ENCODE measurements around the gene SOX11. TPM values are rescaled to one million over a fixed set of nuclear protein-coding genes. Genes with fewer than 3 reads are reported as not detected.

Gene SOX11
- total RNA-seq, 1 experiment from 2014 or later: not detected

DNA sequence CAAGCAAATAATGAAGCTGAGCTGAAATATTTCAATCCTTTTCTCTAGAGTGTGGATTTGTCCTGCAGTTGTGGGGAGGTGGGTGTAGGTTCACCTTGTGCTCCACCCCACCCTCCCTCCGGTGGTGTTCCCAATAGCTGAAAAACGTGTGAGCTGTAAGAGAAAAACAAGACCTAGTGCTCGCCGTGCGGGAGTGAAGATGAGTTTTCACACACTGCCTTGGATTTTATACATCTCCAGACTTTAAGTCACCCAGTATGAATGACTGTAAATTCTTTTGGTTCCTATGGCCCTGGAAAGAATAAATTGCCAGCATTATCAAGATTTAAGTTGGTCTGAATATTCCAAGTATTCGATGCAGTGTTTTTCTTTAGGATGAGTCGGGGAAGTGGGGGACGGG, 1.9 kb upstream of the SOX11 start:
- DNase-seq: no peak
- Histone ChIP-seq H3K9me2 (ENCODE audit: insufficient read depth) (no peaks in the 10 kb centered on the region), H4K20me1 (ENCODE audit: insufficient read depth) (no peaks in the 10 kb centered on the region), H3K79me2 (ENCODE audit: low read depth) (no peaks in the 10 kb centered on the region), H3K9me3 (ENCODE audit: insufficient read depth, low read depth) (no peaks in the 10 kb centered on the region), H2AFZ (no peak overlapping the region), H3K4me1 (replicated peaks; ENCODE audit: insufficient read depth) (no peaks in the 10 kb centered on the region), H3K4me2 (no peak overlapping the region), H3K27me3 (ENCODE audit: insufficient read depth, low read depth) (no peaks in the 10 kb centered on the region), H3F3A (ENCODE audit: insufficient read depth, low read depth) (no peaks in the 10 kb centered on the region), H3K4me3 (no peak overlapping the region), H3K27ac (no peak overlapping the region), H3K36me3 (ENCODE audit: low read depth) (no peaks in the 10 kb centered on the region)
- POLR2A ChIA-PET (ENCODE audit: unreplicated experiment): no interaction called here
- intact Hi-C loops (cut with micrococcal nuclease; ENCODE audit: unreplicated experiment): no loop called here
- CTCF ChIA-PET: no interaction called here
- no peak for TF ChIP-seq EZH2 (IDR thresholded peaks at IDR 0.05; ENCODE audit: low read depth)
- TF ChIP-seq, protein P1, sequence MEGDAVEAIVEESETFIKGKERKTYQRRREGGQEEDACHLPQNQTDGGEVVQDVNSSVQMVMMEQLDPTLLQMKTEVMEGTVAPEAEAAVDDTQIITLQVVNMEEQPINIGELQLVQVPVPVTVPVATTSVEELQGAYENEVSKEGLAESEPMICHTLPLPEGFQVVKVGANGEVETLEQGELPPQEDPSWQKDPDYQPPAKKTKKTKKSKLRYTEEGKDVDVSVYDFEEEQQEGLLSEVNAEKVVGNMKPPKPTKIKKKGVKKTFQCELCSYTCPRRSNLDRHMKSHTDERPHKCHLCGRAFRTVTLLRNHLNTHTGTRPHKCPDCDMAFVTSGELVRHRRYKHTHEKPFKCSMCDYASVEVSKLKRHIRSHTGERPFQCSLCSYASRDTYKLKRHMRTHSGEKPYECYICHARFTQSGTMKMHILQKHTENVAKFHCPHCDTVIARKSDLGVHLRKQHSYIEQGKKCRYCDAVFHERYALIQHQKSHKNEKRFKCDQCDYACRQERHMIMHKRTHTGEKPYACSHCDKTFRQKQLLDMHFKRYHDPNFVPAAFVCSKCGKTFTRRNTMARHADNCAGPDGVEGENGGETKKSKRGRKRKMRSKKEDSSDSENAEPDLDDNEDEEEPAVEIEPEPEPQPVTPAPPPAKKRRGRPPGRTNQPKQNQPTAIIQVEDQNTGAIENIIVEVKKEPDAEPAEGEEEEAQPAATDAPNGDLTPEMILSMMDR (conservative IDR thresholded peaks at IDR 0.05): no peak
- BruUV-seq (replicated peaks): no TSS peak

DNA sequence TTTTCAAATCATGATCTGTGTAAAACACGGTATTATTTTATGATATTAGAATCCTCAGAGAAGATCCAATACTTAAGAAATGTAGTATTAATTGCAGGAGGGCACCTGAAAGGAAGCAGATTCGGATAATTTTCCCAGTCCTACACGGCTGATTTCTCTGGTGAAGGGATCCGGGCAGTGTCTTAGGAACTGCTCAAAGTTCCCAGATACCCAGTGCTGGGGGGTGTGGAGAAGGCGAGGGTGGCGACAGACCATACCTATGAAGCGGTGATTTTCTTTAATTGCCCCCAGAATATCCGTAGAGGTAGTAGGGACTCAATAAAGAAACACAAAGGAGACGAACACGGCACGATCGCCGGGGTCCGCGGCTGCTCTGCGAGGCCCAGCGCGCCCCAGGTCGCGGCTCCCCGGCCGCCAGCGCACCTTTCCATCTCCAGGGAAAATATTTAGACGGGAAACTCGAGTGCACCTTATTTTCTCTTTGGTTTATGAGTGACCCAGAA, 1.4 kb upstream of the SOX11 start:
- DNase-seq: no peak
- no peak overlapping the region for H3K27ac ChIP-seq
- no peaks in the 10 kb centered on the region for H3K36me3 ChIP-seq (ENCODE audit: low read depth)
- ChIA-PET CTCF (no interaction called here), POLR2A (ENCODE audit: unreplicated experiment) (no interaction called here)
- no peaks in the 10 kb centered on the region for H3F3A ChIP-seq (ENCODE audit: insufficient read depth, low read depth)
- no peaks in the 10 kb centered on the region for H3K9me3 ChIP-seq (ENCODE audit: insufficient read depth, low read depth)
- no peaks in the 10 kb centered on the region for H3K4me1 ChIP-seq (replicated peaks; ENCODE audit: insufficient read depth)
- no peaks in the 10 kb centered on the region for H3K9me2 ChIP-seq (ENCODE audit: insufficient read depth)
- no peaks in the 10 kb centered on the region for H3K79me2 ChIP-seq (ENCODE audit: low read depth)
- no peaks in the 10 kb centered on the region for H4K20me1 ChIP-seq (ENCODE audit: insufficient read depth)
- intact Hi-C loops (cut with micrococcal nuclease; ENCODE audit: unreplicated experiment): no loop called here
- no peak overlapping the region for H3K4me2 ChIP-seq
- no TSS peak for BruUV-seq (replicated peaks)
- TF ChIP-seq, protein P1 (conservative IDR thresholded peaks at IDR 0.05): no peak
- no peak for TF ChIP-seq EZH2 (IDR thresholded peaks at IDR 0.05; ENCODE audit: low read depth)
- H2AFZ ChIP-seq: no peak overlapping the region
- no peaks in the 10 kb centered on the region for H3K27me3 ChIP-seq (ENCODE audit: insufficient read depth, low read depth)
- H3K4me3 ChIP-seq: no peak overlapping the region

DNA sequence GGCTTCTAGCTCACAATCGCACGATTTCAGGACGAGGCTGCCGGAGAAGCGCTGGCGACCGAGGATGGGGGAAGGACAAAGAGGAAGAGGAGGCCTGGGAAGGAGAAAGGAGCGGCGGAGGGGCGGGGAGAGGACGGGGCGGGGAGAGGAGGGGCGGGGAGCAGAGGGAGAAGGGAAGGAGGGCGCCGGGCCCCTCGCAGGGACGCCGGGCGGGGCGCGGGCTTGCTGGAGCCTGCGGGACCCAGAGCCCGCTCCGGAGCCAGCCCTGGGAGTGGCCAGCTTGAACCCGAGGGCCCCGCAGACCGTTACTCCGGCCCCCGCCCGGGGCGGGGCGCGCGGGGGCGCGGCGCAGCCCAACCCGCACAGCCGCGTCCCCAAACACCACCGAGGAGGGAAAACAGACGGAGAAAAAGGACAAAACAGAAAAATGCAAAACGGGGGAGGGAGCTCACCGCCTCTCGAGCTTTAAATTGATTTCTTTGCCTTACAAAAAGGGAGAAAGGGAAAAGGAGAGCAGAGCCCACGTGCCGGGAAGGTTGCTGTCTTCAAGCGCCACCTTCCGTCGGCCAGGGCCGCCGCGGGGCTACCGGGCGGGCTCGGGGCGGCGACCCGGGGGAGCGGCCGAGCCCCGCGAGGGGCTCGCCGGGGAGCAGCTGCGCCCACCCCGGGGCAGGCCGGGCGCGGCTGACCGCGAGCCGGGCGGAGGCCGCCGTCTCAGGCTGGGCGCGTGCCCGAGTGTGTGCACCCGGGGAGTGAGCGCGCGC, 781 bp upstream of the SOX11 start:
- Histone ChIP-seq H3K9me3 (ENCODE audit: insufficient read depth, low read depth) (no peaks in the 10 kb centered on the region), H3K36me3 (ENCODE audit: low read depth) (no peaks in the 10 kb centered on the region), H3K4me1 (replicated peaks; ENCODE audit: insufficient read depth) (no peaks in the 10 kb centered on the region), H4K20me1 (ENCODE audit: insufficient read depth) (no peaks in the 10 kb centered on the region), H3K9me2 (ENCODE audit: insufficient read depth) (no peaks in the 10 kb centered on the region), H3F3A (ENCODE audit: insufficient read depth, low read depth) (no peaks in the 10 kb centered on the region), H3K79me2 (ENCODE audit: low read depth) (no peaks in the 10 kb centered on the region), H3K4me3 (no peak overlapping the region), H3K27ac (no peak overlapping the region), H3K4me2 (no peak overlapping the region), H3K27me3 (ENCODE audit: insufficient read depth, low read depth) (no peaks in the 10 kb centered on the region), H2AFZ (no peak overlapping the region)
- ChIA-PET POLR2A (ENCODE audit: unreplicated experiment) (no interaction called here), CTCF (no interaction called here)
- no peak for DNase-seq
- TF ChIP-seq EZH2 (IDR thresholded peaks at IDR 0.05; ENCODE audit: low read depth): no peak
- TF ChIP-seq, protein P1 (conservative IDR thresholded peaks at IDR 0.05): no peak
- intact Hi-C loops (cut with micrococcal nuclease; ENCODE audit: unreplicated experiment): no loop called here
- BruUV-seq (replicated peaks): no TSS peak
